HEK293 (cell line): ENCODE measurements around the gene PHGDH.
A peak's percentile ranks its signal among the peaks of the same experiment; 100 is the strongest.

ENCODE experiments used
- CTCF ChIA-PET: fragments of 350-600 bp; formaldehyde crosslinking; extraction: SDS; loops from one replicate; lab custom pipeline; 2021; ENCODE audit warnings: antibody characterized with exemption; lab: Yijun Ruan, JAX
- POLR2A ChIA-PET: fragments of 300-600 bp; formaldehyde crosslinking; extraction: SDS; loops from one replicate; lab custom pipeline; 2020; ENCODE audit warnings: antibody characterized with exemption, inconsistent platforms; lab: Yijun Ruan, JAX
- H3K27ac ChIP-seq: fragments of 200-500 bp; sonication (Bioruptor generic); 2 replicates; pipeline ENCODE4 v1.5.1; 2014; ENCODE audit warnings: low read depth, low read length, control low read depth, inconsistent platforms; ENCODE audit errors: extremely low read depth
- H3K36me3 ChIP-seq, 2 experiments: fragments of 200-500 bp in 1 of 2; sonication (Bioruptor generic) in 1 of 2; 1 replicate in 1 of 2; 2 replicates in 1 of 2; pipeline ENCODE4 v1.5.1; 2014 to 2017; ENCODE audit warnings: inconsistent platforms in 2 of 2, low read length in 2 of 2; ENCODE audit not compliant: control insufficient read depth in 2 of 2, insufficient read depth in 1 of 2
- H3K4me1 ChIP-seq: fragments of 200-500 bp; sonication (Bioruptor generic); 2 replicates; pipeline ENCODE4 v1.5.1; 2014; ENCODE audit warnings: mild to moderate bottlenecking, low read length, inconsistent platforms; ENCODE audit not compliant: control insufficient read depth, insufficient read depth
- H3K4me3 ChIP-seq: 2 replicates; pipeline ENCODE4 v1.5.1; 2011; ENCODE audit warnings: low read depth, mild to moderate bottlenecking, control low read depth, low read length, moderate library complexity
- H3K9me3 ChIP-seq: fragments of 200-500 bp; sonication (Bioruptor generic); 2 replicates; pipeline ENCODE4 v1.5.1; 2014; ENCODE audit warnings: low read depth, low read length, inconsistent platforms; ENCODE audit not compliant: control insufficient read depth, insufficient read depth
- SALL2 ChIP-seq: fragments of 450-650 bp; formaldehyde crosslinking; IDR thresholded peaks from 2 replicates; pipeline ENCODE4 v1.5.0; 2017; ENCODE audit warnings: missing biosample characterization, mild to moderate bottlenecking, missing genetic modification characterization, borderline replicate concordance
- SCRT1 ChIP-seq: fragments of 450-650 bp; formaldehyde crosslinking; IDR thresholded peaks from 2 replicates; pipeline ENCODE4 v1.5.1; 2016; ENCODE audit warnings: missing biosample characterization, missing genetic modification characterization, borderline replicate concordance
- TRIM28 ChIP-seq: IDR thresholded peaks from 2 replicates; pipeline ENCODE4 v1.6.1; 2011; ENCODE audit warnings: low read length, control low read depth, borderline replicate concordance
- ZBTB48 ChIP-seq: fragments of 450-650 bp; formaldehyde crosslinking; IDR thresholded peaks from 2 replicates; pipeline ENCODE4 v1.5.1; 2016; ENCODE audit warnings: missing biosample characterization, missing genetic modification characterization
- ZNF221 ChIP-seq: fragments of 450-650 bp; formaldehyde crosslinking; IDR thresholded peaks from 2 replicates; pipeline ENCODE4 v1.5.1; 2017; ENCODE audit warnings: missing biosample characterization, missing genetic modification characterization, borderline replicate concordance
- ZNF335 ChIP-seq: fragments of 450-650 bp; formaldehyde crosslinking; conservative IDR thresholded peaks from 2 replicates; pipeline ENCODE4 v1.5.1; 2016; ENCODE audit warnings: missing biosample characterization, missing genetic modification characterization
- ZNF530 ChIP-seq: fragments of 450-650 bp; formaldehyde crosslinking; IDR thresholded peaks from 2 replicates; pipeline ENCODE4 v1.5.1; 2016; ENCODE audit warnings: low read depth, missing biosample characterization, missing genetic modification characterization
- ZNF629 ChIP-seq: fragments of 450-650 bp; formaldehyde crosslinking; IDR thresholded peaks from 2 replicates; pipeline ENCODE4 v1.5.1; 2017; ENCODE audit warnings: missing biosample characterization, missing genetic modification characterization
- TF ChIP-seq, protein P1 (sequence below): fragments of 450-650 bp; formaldehyde crosslinking; IDR thresholded peaks from 2 replicates; pipeline ENCODE4 v1.5.1; 2017; ENCODE audit warnings: missing biosample characterization, missing genetic modification characterization
- TF ChIP-seq, protein P2 (sequence below): fragments of 450-650 bp; formaldehyde crosslinking; IDR thresholded peaks from 2 replicates; pipeline ENCODE4 v1.5.1; 2016; ENCODE audit warnings: missing biosample characterization, missing genetic modification characterization
- TF ChIP-seq, protein P3 (sequence below): fragments of 450-650 bp; formaldehyde crosslinking; IDR thresholded peaks from 2 replicates; pipeline ENCODE4 v1.5.1; 2016; ENCODE audit warnings: missing biosample characterization, missing genetic modification characterization, low read depth
- TF ChIP-seq, protein P4 (sequence below): fragments of 450-650 bp; formaldehyde crosslinking; conservative IDR thresholded peaks from 2 replicates; pipeline ENCODE4 v1.5.1; 2016; ENCODE audit warnings: low read depth, missing biosample characterization, missing genetic modification characterization

Gene PHGDH

DNA sequence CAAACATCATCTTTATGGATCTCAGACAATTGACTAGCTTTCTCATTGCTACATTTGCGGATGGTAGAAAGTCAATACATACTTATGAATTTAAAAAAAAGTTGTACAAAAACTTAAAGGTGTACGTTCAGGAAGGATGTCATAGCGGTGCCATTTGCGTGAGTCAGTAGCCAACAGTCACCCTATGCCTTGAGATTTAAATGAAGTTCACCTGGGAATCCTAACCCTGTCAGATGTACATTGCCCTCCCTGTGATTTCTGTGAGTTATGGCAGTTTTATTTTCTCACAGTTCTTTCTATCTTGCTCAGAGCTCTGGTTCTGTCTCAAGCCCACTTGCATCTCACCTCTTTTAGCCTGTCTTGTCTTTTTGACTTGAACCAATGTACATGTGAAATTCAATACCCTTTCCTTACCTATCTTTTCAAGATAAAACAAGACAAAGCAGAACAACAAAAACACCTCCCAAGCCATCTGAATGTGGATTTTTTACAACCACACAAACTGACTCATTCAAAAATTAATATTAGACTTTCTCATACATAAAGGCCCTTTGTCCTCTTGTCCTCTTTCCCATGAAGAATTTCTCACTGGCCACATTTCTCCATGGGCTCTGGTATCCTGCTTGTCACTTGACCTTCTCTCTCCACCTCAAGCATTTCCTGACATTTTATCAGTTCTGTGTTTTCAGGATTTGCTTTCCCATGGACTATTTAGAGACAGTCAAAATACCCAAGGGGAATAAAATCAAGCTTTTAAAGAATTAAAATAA, 38.4 kb upstream of the PHGDH start:
- no peaks in the 10 kb centered on the region for H3K9me3 ChIP-seq
- H3K27ac ChIP-seq, result no peak overlapping the region; the same call in 1 of the 2 replicates
- ChIA-PET CTCF (interaction anchor here (0.6 to 6.5 kb wide), 10 partner anchors 8 to 125 kb away, joined by 4 to 136 read pairs (median 12); partner anchors contain the start of gene ZNF697), POLR2A (interaction anchor here (0.9 to 2.8 kb wide), 2 partner anchors 39 to 59 kb away, joined by 3 to 11 read pairs; partner anchors contain the start of gene PHGDH)
- no peak for TF ChIP-seq ZNF221 (tag by site-specific recombination)
- no peak for TF ChIP-seq ZNF629
- TF ChIP-seq, protein P1, sequence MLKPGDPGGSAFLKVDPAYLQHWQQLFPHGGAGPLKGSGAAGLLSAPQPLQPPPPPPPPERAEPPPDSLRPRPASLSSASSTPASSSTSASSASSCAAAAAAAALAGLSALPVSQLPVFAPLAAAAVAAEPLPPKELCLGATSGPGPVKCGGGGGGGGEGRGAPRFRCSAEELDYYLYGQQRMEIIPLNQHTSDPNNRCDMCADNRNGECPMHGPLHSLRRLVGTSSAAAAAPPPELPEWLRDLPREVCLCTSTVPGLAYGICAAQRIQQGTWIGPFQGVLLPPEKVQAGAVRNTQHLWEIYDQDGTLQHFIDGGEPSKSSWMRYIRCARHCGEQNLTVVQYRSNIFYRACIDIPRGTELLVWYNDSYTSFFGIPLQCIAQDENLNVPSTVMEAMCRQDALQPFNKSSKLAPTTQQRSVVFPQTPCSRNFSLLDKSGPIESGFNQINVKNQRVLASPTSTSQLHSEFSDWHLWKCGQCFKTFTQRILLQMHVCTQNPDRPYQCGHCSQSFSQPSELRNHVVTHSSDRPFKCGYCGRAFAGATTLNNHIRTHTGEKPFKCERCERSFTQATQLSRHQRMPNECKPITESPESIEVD (tag by site-specific recombination), result no peak
- TF ChIP-seq ZBTB48, result no peak
- TF ChIP-seq SCRT1 (tag by site-specific recombination), result no peak
- no peak for TF ChIP-seq ZNF335 (tag by site-specific recombination)
- no peak overlapping the region for H3K4me3 ChIP-seq
- no peaks in the 10 kb centered on the region; the same call in 1 of the 2 replicates for H3K4me1 ChIP-seq
- H3K36me3 ChIP-seq, result no peaks in the 10 kb centered on the region

DNA sequence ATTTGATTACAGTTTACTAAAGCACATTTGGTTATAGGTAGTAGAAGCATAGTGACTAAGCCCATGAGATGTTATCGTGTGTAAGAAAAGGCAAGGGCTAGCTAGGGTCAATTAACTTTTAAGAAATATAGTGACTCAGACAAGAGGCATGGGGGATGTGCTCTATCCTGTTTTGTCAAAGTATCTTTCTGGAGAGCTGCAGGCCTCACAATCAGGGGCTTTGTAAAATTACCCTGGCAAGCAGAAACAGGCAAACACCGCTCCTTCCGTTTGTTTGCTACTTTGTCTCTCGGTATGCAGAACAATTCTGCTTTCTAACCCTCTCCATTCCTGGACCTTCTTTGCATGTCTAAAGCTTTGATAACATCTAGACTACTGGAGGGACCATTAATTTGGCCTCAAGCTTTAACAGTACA, 37.6 kb upstream of the PHGDH start:
- POLR2A ChIA-PET, result interaction anchor here (0.5 to 2.8 kb wide), 3 partner anchors 26 to 61 kb away, joined by 4 to 11 read pairs (median 5); partner anchors contain the start of gene PHGDH

DNA sequence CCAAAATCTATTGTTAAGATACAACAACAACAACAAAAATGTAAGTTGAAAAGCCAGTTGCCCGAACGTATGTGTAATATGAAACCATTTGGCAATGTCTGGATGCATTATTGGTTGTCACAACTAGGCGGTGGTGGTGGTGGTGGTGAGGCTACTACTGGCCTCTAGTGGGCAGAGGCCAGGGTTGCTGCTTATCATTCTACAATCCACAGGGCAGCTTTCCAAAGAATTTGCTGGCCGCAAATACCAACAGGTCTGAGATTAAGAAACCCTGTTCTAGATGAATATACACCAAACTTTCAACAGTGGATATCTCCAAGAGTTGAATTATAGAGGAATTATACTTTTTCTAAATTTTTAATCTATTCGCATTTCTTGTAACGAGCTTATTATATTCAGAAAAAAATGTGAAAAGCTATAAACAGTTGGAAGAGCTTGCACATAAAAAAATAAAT, 36.9 kb upstream of the PHGDH start:
- no peaks in the 10 kb centered on the region for H3K9me3 ChIP-seq
- ChIA-PET CTCF (interaction anchor here (0.6 to 6.5 kb wide), 44 partner anchors 7 to 377 kb away, joined by 3 to 136 read pairs (median 5); partner anchors contain the start of genes PHGDH and ZNF697), POLR2A (interaction anchor here (0.5 to 2.8 kb wide), 3 partner anchors 26 to 61 kb away, joined by 4 to 11 read pairs (median 5); partner anchors contain the start of gene PHGDH)
- no peaks in the 10 kb centered on the region for H3K36me3 ChIP-seq
- H3K4me1 ChIP-seq, result no peaks in the 10 kb centered on the region; the same call in 1 of the 2 replicates
- H3K27ac ChIP-seq, result no peak overlapping the region
- H3K4me3 ChIP-seq, result no peak overlapping the region
- no peak for TF ChIP-seq SCRT1 (tag by site-specific recombination)
- TF ChIP-seq, protein P2, sequence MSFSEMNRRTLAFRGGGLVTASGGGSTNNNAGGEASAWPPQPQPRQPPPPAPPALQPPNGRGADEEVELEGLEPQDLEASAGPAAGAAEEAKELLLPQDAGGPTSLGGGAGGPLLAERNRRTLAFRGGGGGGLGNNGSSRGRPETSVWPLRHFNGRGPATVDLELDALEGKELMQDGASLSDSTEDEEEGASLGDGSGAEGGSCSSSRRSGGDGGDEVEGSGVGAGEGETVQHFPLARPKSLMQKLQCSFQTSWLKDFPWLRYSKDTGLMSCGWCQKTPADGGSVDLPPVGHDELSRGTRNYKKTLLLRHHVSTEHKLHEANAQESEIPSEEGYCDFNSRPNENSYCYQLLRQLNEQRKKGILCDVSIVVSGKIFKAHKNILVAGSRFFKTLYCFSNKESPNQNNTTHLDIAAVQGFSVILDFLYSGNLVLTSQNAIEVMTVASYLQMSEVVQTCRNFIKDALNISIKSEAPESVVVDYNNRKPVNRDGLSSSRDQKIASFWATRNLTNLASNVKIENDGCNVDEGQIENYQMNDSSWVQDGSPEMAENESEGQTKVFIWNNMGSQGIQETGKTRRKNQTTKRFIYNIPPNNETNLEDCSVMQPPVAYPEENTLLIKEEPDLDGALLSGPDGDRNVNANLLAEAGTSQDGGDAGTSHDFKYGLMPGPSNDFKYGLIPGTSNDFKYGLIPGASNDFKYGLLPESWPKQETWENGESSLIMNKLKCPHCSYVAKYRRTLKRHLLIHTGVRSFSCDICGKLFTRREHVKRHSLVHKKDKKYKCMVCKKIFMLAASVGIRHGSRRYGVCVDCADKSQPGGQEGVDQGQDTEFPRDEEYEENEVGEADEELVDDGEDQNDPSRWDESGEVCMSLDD (tag by site-specific recombination), result no peak
- TF ChIP-seq, protein P3, sequence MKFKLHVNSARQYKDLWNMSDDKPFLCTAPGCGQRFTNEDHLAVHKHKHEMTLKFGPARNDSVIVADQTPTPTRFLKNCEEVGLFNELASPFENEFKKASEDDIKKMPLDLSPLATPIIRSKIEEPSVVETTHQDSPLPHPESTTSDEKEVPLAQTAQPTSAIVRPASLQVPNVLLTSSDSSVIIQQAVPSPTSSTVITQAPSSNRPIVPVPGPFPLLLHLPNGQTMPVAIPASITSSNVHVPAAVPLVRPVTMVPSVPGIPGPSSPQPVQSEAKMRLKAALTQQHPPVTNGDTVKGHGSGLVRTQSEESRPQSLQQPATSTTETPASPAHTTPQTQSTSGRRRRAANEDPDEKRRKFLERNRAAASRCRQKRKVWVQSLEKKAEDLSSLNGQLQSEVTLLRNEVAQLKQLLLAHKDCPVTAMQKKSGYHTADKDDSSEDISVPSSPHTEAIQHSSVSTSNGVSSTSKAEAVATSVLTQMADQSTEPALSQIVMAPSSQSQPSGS (tag by site-specific recombination), result no peak
- TF ChIP-seq SALL2 (tag by site-specific recombination), result no peak
- TF ChIP-seq, protein P4, sequence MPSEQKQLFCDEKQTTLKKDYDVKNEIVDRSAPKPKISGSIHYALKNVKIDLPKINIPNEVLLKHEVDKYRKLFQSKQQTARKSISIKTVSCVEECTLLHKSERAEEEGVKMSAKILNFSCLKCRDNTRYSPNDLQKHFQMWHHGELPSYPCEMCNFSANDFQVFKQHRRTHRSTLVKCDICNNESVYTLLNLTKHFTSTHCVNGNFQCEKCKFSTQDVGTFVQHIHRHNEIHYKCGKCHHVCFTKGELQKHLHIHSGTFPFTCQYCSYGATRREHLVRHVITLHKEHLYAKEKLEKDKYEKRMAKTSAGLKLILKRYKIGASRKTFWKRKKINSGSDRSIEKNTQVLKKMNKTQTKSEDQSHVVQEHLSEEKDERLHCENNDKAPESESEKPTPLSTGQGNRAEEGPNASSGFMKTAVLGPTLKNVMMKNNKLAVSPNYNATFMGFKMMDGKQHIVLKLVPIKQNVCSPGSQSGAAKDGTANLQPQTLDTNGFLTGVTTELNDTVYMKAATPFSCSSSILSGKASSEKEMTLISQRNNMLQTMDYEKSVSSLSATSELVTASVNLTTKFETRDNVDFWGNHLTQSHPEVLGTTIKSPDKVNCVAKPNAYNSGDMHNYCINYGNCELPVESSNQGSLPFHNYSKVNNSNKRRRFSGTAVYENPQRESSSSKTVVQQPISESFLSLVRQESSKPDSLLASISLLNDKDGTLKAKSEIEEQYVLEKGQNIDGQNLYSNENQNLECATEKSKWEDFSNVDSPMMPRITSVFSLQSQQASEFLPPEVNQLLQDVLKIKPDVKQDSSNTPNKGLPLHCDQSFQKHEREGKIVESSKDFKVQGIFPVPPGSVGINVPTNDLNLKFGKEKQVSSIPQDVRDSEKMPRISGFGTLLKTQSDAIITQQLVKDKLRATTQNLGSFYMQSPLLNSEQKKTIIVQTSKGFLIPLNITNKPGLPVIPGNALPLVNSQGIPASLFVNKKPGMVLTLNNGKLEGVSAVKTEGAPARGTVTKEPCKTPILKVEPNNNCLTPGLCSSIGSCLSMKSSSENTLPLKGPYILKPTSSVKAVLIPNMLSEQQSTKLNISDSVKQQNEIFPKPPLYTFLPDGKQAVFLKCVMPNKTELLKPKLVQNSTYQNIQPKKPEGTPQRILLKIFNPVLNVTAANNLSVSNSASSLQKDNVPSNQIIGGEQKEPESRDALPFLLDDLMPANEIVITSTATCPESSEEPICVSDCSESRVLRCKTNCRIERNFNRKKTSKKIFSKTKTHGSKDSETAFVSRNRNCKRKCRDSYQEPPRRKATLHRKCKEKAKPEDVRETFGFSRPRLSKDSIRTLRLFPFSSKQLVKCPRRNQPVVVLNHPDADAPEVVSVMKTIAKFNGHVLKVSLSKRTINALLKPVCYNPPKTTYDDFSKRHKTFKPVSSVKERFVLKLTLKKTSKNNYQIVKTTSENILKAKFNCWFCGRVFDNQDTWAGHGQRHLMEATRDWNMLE (tag by site-specific recombination), result no peak

More for the DNA sequence above, 37.6 kb upstream of the PHGDH start:
- Histone ChIP-seq H3K4me1 (no peaks in the 10 kb centered on the region; the same call in 1 of the 2 replicates), H3K9me3 (no peaks in the 10 kb centered on the region), H3K4me3 (no peak overlapping the region), H3K27ac (no peak overlapping the region; the same call in 1 of the 2 replicates), H3K36me3 (no peaks in the 10 kb centered on the region)
- 0 out of 2 replicates have a peak, but pooled peaks have one; percentile 20 for TF ChIP-seq TRIM28
- TF ChIP-seq, protein P2 (tag by site-specific recombination), result no peak
- TF ChIP-seq ZNF530, result 0 out of 2 replicates have a peak, but pooled peaks have one; percentile 48
- CTCF ChIA-PET, result interaction anchor here (0.7 to 6.5 kb wide), 15 partner anchors 9 to 373 kb away, joined by 4 to 136 read pairs (median 16); partner anchors contain the start of gene ZNF697
